Putamen (tissue), 1 donor: Measurements from ENCODE around the gene KCNT1.

Source experiments
- DNase-seq: peaks from one replicate; pipeline ENCODE4 v3.0.0-alpha.2; 2016; ENCODE audit warnings: low spot score

KCNT1 gene

GRCh38 chr9:135673941-135674340, 28.0 kb upstream of the KCNT1 start:
- peak; percentile 42 for DNase-seq

- DNase-seq = no peak
Observed at GRCh38 chr9:135674977-135675376, 27.0 kb upstream of the KCNT1 start.

GRCh38 chr9:135676891-135677290, 25.1 kb upstream of the KCNT1 start:
- DNase-seq = no peak

- DNase-seq = no peak
Observed at GRCh38 chr9:135677641-135678168, 24.3 kb upstream of the KCNT1 start.

- no peak for DNase-seq
Observed at GRCh38 chr9:135678236-135679017, 23.6 kb upstream of the KCNT1 start.

- DNase-seq = no peak
Observed at GRCh38 chr9:135680056-135680455, 21.9 kb upstream of the KCNT1 start.

GRCh38 chr9:135681161-135681560, 20.8 kb upstream of the KCNT1 start:
- DNase-seq = no peak

- no peak for DNase-seq
Observed at GRCh38 chr9:135683401-135684034, 18.5 kb upstream of the KCNT1 start.

GRCh38 chr9:135684691-135685090, 17.3 kb upstream of the KCNT1 start:
- no peak for DNase-seq

GRCh38 chr9:135687216-135687615, 14.8 kb upstream of the KCNT1 start:
- DNase-seq = no peak

- DNase-seq = peak; percentile 28
Observed at GRCh38 chr9:135689011-135689410, 13.0 kb upstream of the KCNT1 start.

GRCh38 chr9:135690836-135691570, 11.0 kb upstream of the KCNT1 start:
- no peak for DNase-seq

GRCh38 chr9:135692410-135692809, 9.6 kb upstream of the KCNT1 start:
- DNase-seq = peak; percentile 72

GRCh38 chr9:135693265-135693664, 8.7 kb upstream of the KCNT1 start:
- peak; percentile 62 for DNase-seq

GRCh38 chr9:135693771-135694170, 8.2 kb upstream of the KCNT1 start:
- no peak for DNase-seq

- no peak for DNase-seq
Observed at GRCh38 chr9:135694414-135694813, 7.6 kb upstream of the KCNT1 start.

GRCh38 chr9:135695036-135695435, 6.9 kb upstream of the KCNT1 start:
- no peak for DNase-seq

GRCh38 chr9:135695642-135696041, 6.3 kb upstream of the KCNT1 start:
- DNase-seq = no peak

GRCh38 chr9:135696446-135696845, 5.5 kb upstream of the KCNT1 start:
- DNase-seq = no peak

GRCh38 chr9:135697226-135697625, 4.8 kb upstream of the KCNT1 start:
- DNase-seq = no peak

- no peak for DNase-seq
Observed at GRCh38 chr9:135698236-135698635, 3.7 kb upstream of the KCNT1 start.

GRCh38 chr9:135698767-135699166, 3.2 kb upstream of the KCNT1 start:
- DNase-seq = no peak

GRCh38 chr9:135699440-135699839, 2.5 kb upstream of the KCNT1 start, which contains the start of gene SOHLH1:
Gene SOHLH1, minus strand, starts transcription at chr9:135699481. Its CDS starts 14 bp downstream, at chr9:135699467.
- no peak for DNase-seq
